GM21381 (cell line): ENCODE data around the gene TMEM114.
A peak's percentile ranks its signal among the peaks of the same experiment; 100 is the strongest.
"Not testable (repeated sequence)": the region's sequence is repeated elsewhere in the genome, so short reads cannot be mapped to it uniquely, and the experiment has no call there.

ENCODE experiments used
- ATAC-seq: cut with Tn5 transposase; IDR thresholded peaks from one replicate; pipeline ENCODE4 v1.9.1; 2021; ENCODE audit warnings: mild to moderate bottlenecking, moderate library complexity; ENCODE audit not compliant: unreplicated experiment

The TMEM114 gene

DNA sequence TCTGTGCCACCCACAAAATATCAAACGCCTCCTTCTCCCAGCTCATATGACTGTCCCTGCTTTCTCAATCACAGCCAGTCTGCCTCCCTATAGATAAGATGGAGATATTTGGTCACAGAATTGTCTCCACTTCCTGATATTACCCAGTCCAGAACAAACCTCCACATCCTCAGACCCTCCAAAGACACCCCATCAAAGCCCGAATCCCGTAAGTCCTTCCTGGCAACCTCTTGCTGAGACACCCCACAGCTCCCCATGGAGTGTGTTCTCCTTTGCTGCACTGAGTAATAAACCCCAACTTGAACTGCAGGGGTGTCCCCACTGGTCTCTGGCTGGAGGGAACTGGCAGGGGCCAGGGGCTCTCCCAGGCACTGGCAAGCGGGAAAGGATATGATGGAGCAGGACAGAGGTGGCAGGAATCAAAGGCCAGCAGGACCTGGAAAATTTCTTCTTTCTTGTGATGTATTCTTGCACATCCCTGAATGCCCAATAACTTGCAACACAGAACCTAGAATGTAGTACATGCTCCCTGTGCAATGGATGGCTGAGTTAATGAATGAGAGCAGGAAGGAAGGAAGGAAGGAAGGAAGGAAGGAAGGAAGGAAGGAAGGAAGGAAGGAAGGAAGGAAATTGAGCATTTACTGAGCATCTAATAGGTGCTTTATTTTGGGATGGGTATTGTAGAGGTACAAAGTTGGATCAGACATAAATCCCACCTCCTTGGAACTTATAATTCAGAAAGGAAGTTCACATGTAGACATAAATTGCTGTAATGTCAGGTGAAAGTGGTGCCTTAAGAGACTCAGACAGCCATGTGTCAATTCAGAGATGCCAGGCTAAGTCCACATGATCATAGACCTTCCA lies 13.9 kb downstream of the TMEM114 start:
- ATAC-seq: no peak

DNA sequence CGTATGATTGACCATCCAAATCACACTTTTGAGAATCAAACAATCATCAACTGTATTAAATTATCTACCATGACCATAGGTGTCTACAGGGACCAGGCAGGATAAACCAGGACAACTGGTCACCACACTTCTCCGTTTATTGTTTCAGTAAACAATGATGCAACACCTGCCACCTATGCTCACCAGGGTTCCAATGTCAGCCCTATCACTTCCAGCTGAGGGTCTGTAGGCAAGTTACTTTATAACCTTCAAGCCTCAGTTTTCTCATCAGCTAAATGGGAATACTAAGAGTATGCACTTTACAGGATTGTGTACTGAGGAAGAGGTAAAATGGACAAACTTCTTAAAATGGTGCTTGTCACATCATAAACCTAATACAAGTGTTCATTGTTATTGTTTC lies 14.9 kb downstream of the TMEM114 start:
- ATAC-seq: no peak

- ATAC-seq: no peak
Measured at GRCh38 chr16:8572919-8573724, 17.2 kb downstream of the TMEM114 start.

- ATAC-seq: no peak
Measured at GRCh38 chr16:8572063-8572918, 18.0 kb downstream of the TMEM114 start.

- ATAC-seq: no peak
Measured at GRCh38 chr16:8571061-8571596, 19.2 kb downstream of the TMEM114 start.

- not testable (repeated sequence) for ATAC-seq
Measured at GRCh38 chr16:8570393-8570792, 19.9 kb downstream of the TMEM114 start.

GRCh38 chr16:8569650-8570346 lies 20.5 kb downstream of the TMEM114 start:
- ATAC-seq: no peak

- ATAC-seq: no peak
Measured at GRCh38 chr16:8568231-8568617, 22.1 kb downstream of the TMEM114 start.

GRCh38 chr16:8567355-8568230 lies 22.7 kb downstream of the TMEM114 start:
- ATAC-seq: peak; percentile 87

GRCh38 chr16:8565498-8565897 lies 24.8 kb downstream of the TMEM114 start:
- no peak for ATAC-seq

- ATAC-seq: no peak
Measured at GRCh38 chr16:8564934-8565345, 25.4 kb downstream of the TMEM114 start.

- not testable (repeated sequence) for ATAC-seq
Measured at GRCh38 chr16:8563944-8564540, 26.3 kb downstream of the TMEM114 start.

DNA sequence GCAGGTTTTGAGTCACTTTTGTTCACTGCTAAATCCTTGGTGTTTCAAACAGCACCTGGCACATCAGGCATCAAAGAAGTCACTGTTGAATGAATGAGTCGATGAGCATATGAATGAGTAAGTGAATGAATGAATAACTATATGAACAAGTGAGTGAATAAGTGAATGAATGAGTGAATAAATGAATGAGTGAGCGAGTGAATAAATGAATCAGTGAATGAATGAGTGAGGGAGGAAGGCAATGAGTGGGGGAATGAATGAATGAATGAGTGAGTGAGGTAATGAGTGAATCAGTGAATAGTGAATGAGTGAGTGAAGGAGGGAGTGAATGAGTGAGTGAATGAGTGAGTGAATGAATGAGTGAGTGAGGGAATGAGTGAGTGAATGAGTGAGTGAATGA lies 28.8 kb downstream of the TMEM114 start:
- no peak for ATAC-seq

- no peak for ATAC-seq
Measured at GRCh38 chr16:8555400-8555799, 34.9 kb downstream of the TMEM114 start.

GRCh38 chr16:8554881-8555280 lies 35.4 kb downstream of the TMEM114 start:
- no peak for ATAC-seq

DNA sequence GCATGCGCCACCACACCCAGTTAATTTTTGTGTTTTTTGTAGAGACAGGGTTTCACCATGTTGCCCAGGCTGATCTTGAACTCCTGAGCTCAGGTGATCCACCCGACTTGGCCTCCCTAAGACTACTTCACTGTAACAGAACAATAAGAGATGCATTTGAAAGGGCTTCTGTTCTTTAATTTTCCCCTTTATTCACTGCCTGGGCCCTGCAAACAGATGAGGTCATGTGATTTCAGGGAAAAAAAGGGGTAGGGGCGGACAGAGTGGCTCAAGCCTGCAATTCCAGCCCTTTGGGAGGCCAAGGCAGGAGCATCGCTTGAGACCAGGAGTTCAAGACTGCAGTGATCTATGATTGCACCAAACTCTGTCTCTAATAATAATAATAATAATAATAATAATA lies 36.3 kb downstream of the TMEM114 start:
- no peak for ATAC-seq

DNA sequence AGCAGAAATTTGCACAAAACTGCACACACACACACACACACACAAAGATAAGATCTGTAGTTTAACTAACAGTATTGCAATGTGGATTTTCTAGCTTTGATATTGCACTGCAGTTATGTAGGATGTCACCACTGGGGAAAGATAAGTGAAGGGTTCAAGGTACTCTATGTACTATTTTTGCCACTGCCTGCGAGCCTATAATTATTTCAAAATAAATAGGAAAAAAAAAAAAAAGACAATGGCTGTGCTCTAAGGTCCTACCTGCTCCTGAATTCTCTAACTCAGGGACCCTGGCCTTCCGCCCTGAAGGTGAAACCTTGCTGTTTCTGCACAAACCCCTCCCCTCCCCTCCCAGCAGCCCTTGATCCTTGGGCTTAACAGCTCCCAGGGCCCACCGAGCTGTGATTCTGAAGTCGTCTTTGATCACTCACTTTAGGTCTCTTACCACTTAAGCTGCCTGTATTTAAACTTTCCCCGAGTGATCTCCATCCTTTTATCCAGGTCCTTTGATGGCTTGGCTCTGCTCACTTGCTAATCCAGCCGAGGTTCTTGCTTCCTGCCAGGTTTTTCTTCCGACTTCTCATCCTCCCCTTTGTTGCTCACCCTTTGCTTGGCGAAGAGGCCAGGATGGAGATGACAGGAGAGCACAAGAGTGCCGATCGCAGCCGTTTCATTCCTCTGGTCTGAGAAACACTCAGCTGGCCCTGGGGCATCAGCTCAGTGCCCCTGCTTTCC lies 37.7 kb downstream of the TMEM114 start:
- no peak for ATAC-seq
